NT2/D1 (cell line): ENCODE results near the gene LOX.

ENCODE experiments used
- DNase-seq: peaks from one replicate; pipeline ENCODE4 v3.0.0-alpha.2; 2011; ENCODE audit warnings: low read depth, low spot score
- H3K27me3 ChIP-seq: 2 replicates; pipeline ENCODE4 v1.6.0; 2011; ENCODE audit warnings: mild to moderate bottlenecking; ENCODE audit not compliant: insufficient read length, insufficient read depth
- H3K36me3 ChIP-seq: 2 replicates; pipeline ENCODE4 v1.6.1; 2011; ENCODE audit warnings: mild to moderate bottlenecking, low read length, mixed read lengths; ENCODE audit not compliant: insufficient read depth, insufficient read length
- H3K4me1 ChIP-seq: 2 replicates; pipeline ENCODE4 v1.5.1; 2011; ENCODE audit not compliant: insufficient read depth, insufficient read length
- H3K4me3 ChIP-seq: 2 replicates; pipeline ENCODE4 v1.5.1; 2011; ENCODE audit warnings: low read depth; ENCODE audit not compliant: insufficient read length
- H3K9ac ChIP-seq: 2 replicates; pipeline ENCODE4 v1.6.0; 2011; ENCODE audit warnings: low read depth; ENCODE audit not compliant: insufficient read length
- H3K9me3 ChIP-seq: 2 replicates; pipeline ENCODE4 v1.5.1; 2011; ENCODE audit warnings: mild to moderate bottlenecking, low read length; ENCODE audit not compliant: insufficient read depth
- SUZ12 ChIP-seq: IDR thresholded peaks from 2 replicates; pipeline ENCODE4 v1.6.1; 2011; ENCODE audit not compliant: insufficient read length, insufficient read depth; ENCODE audit errors: extremely low read depth
- YY1 ChIP-seq: IDR thresholded peaks from 2 replicates; pipeline ENCODE4 v1.6.1; 2011; ENCODE audit not compliant: insufficient read length, insufficient read depth
- ZNF274 ChIP-seq: IDR thresholded peaks from 2 replicates; pipeline ENCODE4 v1.6.1; 2011; ENCODE audit warnings: mild to moderate bottlenecking, low read depth, low read length

Gene LOX, protein sequence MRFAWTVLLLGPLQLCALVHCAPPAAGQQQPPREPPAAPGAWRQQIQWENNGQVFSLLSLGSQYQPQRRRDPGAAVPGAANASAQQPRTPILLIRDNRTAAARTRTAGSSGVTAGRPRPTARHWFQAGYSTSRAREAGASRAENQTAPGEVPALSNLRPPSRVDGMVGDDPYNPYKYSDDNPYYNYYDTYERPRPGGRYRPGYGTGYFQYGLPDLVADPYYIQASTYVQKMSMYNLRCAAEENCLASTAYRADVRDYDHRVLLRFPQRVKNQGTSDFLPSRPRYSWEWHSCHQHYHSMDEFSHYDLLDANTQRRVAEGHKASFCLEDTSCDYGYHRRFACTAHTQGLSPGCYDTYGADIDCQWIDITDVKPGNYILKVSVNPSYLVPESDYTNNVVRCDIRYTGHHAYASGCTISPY

DNA sequence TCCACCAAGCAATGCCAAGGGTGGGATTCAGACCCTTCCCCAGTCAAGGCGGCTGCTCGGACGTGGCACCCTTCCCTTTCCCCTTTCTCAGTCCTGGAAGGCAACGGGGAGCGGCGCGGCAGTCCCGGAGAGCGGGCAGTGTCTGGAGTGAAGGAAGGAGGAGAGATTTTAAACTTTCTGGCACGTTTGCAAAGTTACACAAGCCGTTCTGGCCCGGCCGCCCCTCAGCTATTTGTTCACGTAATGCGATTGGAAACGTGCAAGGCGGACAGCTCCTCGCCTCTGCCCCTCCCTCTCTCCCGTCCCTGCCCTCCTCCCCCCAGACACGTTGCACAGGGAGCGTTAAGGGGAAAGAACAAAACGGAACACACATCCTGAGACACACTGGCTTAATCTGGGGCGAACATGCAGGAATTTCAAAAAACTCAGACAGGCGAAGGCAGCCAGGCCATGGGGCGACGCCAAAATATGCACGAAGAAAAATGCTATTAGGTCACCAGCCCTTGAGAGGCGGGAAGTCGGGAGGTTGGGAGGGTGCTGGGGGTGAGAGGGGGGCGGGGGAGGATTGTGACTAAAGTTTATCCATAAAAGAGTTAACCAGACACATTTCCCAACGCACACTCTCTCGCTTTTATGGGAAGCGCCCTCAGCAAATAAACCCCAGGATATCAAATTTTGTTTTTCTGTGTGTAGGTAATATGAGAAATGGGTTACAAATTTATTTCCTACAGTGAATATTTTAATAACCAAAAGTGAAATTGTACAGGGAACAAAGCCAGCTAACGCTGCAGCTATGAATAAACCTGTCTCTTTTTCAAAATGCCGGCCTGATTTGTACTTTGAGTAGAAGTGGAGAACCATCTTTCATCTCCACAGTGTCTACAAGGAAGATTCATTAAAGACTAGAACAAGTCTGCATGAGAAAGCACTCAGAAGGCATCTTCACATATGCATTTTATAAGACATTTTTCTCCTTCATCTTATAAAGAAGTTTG, at the start of gene LOX:
Gene LOX (minus strand): TSS at position 144 of the 995 bp plus-strand sequence. CDS start 274 bp downstream, outside the sequence.
- no peaks in the 10 kb centered on the region for H3K4me1 ChIP-seq
- H3K27me3 ChIP-seq = peaks cover 33% of the 10 kb centered on the region
- DNase-seq = no peak
- H3K4me3 ChIP-seq = peak within 1 kb of the TSS; percentile 60
- TF ChIP-seq YY1 (no peak), ZNF274 (no peak), SUZ12 (no peak)
- H3K36me3 ChIP-seq = peaks cover 12% of the 10 kb centered on the region
- H3K9me3 ChIP-seq = no peaks in the 10 kb centered on the region
- H3K9ac ChIP-seq = peak within 1 kb of the TSS; percentile 69

DNA sequence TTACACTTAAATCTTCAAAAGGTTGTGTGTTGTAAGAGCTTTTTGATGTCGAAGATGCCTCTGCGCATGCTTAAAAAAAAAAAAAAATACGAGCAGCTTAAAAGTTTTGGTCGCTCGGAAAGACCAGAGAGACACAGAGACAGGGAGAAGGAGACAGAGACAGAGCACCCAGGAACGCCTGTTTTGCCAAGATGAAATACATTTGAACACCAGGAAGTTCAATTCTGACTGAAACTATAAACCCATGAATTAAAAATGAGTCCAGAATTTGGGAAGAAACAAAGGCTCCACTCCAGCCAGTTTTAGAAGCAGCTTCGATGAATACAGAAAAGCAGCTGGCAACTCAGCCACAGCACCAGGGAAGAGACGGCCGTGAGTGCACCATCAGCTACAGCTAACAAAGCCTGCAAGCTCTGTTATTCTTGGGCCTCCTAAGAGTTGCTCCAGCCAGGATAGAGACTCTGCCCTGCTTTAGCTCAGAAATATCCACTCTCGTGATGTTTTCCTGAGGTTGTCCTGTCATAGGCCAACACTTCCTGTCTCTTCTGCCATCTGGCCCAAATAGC, 48.8 kb upstream of the LOX start:
- Histone ChIP-seq H3K4me3 (no peak overlapping the region), H3K9ac (no peak overlapping the region)
- no peak for DNase-seq

DNA sequence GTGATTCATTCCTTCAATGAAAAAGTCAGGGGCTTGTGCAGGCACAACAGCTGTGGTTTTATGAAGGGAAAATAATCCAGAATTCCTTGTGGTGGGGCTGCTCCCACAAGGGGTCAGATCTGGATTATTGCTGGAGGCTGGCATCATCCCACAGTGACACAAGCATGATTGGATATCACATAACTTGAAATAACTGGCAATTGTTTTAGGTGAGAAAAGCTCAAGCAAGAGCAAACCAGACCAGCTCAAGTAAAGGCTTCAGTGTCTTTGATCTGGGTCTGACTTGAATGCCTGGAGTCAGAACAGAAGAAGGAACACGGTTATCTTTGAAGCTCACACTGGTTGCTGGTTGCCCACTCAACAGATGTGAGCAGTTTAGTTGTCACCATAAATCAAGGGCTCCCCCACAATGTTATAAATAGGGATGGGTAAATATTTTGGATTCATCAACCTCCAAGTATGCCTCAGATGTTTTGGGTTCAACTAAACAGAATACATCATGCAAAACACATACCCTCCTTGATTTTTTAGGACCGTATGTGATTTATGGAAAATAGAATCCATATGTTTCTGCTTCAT, 48.2 kb upstream of the LOX start:
- H3K4me1 ChIP-seq = no peaks in the 10 kb centered on the region
- no peak for DNase-seq
- no peaks in the 10 kb centered on the region for H3K27me3 ChIP-seq
- TF ChIP-seq YY1 (no peak), ZNF274 (no peak)
- H3K9ac ChIP-seq = no peak overlapping the region
- H3K36me3 ChIP-seq = no peaks in the 10 kb centered on the region
- H3K4me3 ChIP-seq = no peak overlapping the region
- no peaks in the 10 kb centered on the region for H3K9me3 ChIP-seq

More for the DNA sequence above, 48.8 kb upstream of the LOX start:
- H3K27me3 ChIP-seq = no peaks in the 10 kb centered on the region
- no peaks in the 10 kb centered on the region for H3K4me1 ChIP-seq
- no peaks in the 10 kb centered on the region for H3K36me3 ChIP-seq
- TF ChIP-seq SUZ12 = no peak
- no peak for TF ChIP-seq ZNF274
- no peak for TF ChIP-seq YY1
- H3K9me3 ChIP-seq = no peaks in the 10 kb centered on the region

DNA sequence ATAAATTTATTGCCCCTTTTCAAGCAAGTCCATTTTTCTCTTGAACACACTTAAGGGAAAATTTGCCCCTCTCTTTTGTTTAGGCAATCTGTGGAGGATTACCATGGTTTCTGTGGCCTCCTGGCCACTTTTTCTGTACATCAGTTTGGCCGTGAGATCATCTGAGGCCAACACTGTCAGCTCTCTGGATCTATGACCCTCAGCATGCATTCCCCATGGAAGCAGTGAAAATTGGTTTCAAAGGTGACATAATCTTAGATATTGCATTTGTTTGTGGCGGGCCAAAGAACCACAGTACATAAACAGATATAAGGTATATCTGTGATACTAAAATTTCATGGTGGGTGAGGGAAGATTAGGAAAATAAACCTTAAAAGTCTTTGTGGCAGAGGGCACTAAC, 46.7 kb upstream of the LOX start:
- Histone ChIP-seq H3K9me3 (no peaks in the 10 kb centered on the region), H3K36me3 (no peaks in the 10 kb centered on the region), H3K4me1 (peaks cover 2% of the 10 kb centered on the region), H3K9ac (no peak overlapping the region), H3K4me3 (no peak overlapping the region), H3K27me3 (no peaks in the 10 kb centered on the region)
- no peak for DNase-seq
- TF ChIP-seq YY1 = no peak

DNA sequence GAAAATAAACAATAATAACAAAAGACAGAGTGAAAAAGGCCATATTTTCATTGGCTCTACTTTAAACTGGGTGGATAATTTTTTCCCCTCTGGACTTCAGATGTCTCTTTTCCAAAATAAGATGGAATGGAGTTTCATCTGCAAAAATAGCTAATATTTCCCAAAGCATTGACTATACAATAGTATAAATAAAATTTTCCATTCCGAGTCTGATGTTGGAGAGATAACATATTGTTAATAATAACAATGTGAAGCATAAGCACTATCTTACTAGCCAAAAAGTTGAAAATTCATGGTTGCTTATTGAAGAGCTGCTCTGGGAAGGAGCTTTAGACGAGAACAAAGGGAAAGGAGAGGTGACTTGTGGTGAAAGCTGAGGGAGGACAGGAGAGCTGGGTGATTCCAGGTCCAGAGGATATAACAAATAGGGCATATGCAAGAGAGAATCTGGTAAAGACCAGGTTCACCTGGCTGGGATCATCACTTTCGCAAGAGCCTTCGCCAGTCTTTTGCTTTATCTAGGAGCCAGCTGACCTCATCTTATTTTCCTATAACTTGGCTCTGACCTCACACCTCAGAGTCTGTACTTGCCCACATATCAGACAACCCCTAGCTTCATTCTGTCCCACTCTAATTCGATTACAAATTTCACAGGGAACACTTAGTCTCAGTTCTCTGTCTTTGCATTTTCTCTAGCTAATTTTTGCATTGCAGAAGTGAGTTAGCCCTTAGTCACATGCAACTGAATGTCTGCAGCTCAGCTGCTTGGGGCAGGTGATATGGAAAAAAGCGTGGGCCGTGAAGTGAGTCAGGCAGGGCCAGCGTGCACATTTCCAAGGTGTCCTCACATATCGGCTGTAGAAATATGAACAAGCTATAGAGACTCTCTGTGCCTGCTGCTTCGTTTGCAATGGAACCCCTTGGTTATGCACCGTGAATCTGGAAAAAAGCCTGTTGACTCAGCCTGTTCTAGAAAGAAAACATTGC, 43.7 kb upstream of the LOX start:
- DNase-seq = no peak
- no peak overlapping the region for H3K4me3 ChIP-seq
- H3K9me3 ChIP-seq = no peaks in the 10 kb centered on the region
- H3K36me3 ChIP-seq = no peaks in the 10 kb centered on the region
- TF ChIP-seq ZNF274 (no peak), YY1 (no peak), SUZ12 (no peak)
- H3K27me3 ChIP-seq = no peaks in the 10 kb centered on the region
- H3K4me1 ChIP-seq = peaks cover 2% of the 10 kb centered on the region
- H3K9ac ChIP-seq = no peak overlapping the region

DNA sequence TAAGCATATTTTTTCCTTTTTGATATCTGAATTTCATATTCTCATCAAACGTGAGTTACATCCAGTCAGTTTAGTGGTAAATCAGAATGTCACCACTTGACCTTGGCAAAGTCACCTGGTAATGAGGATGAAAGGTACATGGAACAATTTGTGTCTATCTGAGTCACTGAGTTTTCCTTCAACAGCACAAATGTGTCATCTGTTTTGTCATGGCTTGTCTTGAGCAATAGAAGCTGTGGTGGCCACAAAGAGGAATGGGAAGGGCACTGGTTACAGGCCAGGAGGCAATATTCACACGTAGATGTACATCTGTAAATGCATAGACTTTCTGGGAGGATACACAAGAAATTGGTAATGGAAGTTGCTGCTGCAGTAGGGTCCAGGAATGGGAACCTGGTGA, 42.9 kb upstream of the LOX start:
- no peaks in the 10 kb centered on the region for H3K9me3 ChIP-seq
- TF ChIP-seq SUZ12 (no peak), YY1 (no peak), ZNF274 (no peak)
- peaks cover 2% of the 10 kb centered on the region for H3K4me1 ChIP-seq
- no peaks in the 10 kb centered on the region for H3K27me3 ChIP-seq
- no peak overlapping the region for H3K9ac ChIP-seq
- no peaks in the 10 kb centered on the region for H3K36me3 ChIP-seq
- DNase-seq = no peak
- no peak overlapping the region for H3K4me3 ChIP-seq
